Mononuclear cell (primary cell): ENCODE results near the gene HCST. TPM values are rescaled to one million over a fixed set of nuclear protein-coding genes. Genes with fewer than 3 reads are reported as not detected.
"Not testable (repeated sequence)": the region's sequence is repeated elsewhere in the genome, so short reads cannot be mapped to it uniquely, and the experiment has no call there.

Experiments used
- H3K27me3 ChIP-seq: 2 replicates; pipeline ENCODE4 v1.6.0; 2011; ENCODE audit warnings: low read length, control low read depth; ENCODE audit not compliant: insufficient read depth
- H3K4me1 ChIP-seq: 2 replicates; pipeline ENCODE4 v1.5.1; 2011; ENCODE audit warnings: mild to moderate bottlenecking, low read length, control low read depth; ENCODE audit not compliant: insufficient read depth
- H3K4me3 ChIP-seq: 2 replicates; pipeline ENCODE4 v1.5.1; 2011; ENCODE audit warnings: mild to moderate bottlenecking, low read length, moderate library complexity
- H3K9me3 ChIP-seq: 2 replicates; pipeline ENCODE4 v1.5.1; 2011; ENCODE audit warnings: low read depth, mild to moderate bottlenecking, control low read depth, low read length
- total RNA-seq: library from RNA; depleted of rRNA; stranded (reverse); fragments of >200 nt; gene quantifications from one replicate; pipeline ENCODE4 v1.2.3, GENCODE V29; 2012

HCST gene
- total RNA-seq, 1 donor, result 58.1 TPM

GRCh38 chr19:35891819-35892218 lies 10.5 kb upstream of the HCST start:
- not testable (repeated sequence) for H3K4me3 ChIP-seq, H3K27me3 ChIP-seq, H3K9me3 ChIP-seq, H3K4me1 ChIP-seq

GRCh38 chr19:35894342-35894741 lies 8.0 kb upstream of the HCST start:
- H3K4me1 ChIP-seq, result peaks cover 29% of the 10 kb centered on the region
- no peaks in the 10 kb centered on the region for H3K9me3 ChIP-seq
- no peak overlapping the region for H3K4me3 ChIP-seq
- no peaks in the 10 kb centered on the region for H3K27me3 ChIP-seq

- Histone ChIP-seq H3K4me1 (peaks cover 34% of the 10 kb centered on the region), H3K4me3 (no peak overlapping the region), H3K9me3 (no peaks in the 10 kb centered on the region), H3K27me3 (no peaks in the 10 kb centered on the region)
Observed at GRCh38 chr19:35895911-35896642, 6.3 kb upstream of the HCST start.

- Histone ChIP-seq H3K9me3 (no peaks in the 10 kb centered on the region), H3K4me3 (no peak overlapping the region), H3K4me1 (peaks cover 39% of the 10 kb centered on the region), H3K27me3 (no peaks in the 10 kb centered on the region)
Observed at GRCh38 chr19:35896643-35897040, 5.7 kb upstream of the HCST start.

- Histone ChIP-seq H3K9me3 (no peaks in the 10 kb centered on the region), H3K4me3 (peak overlapping the region; percentile 98), H3K27me3 (no peaks in the 10 kb centered on the region), H3K4me1 (peaks cover 52% of the 10 kb centered on the region)
Observed at GRCh38 chr19:35897706-35898451, 4.5 kb upstream of the HCST start.

DNA sequence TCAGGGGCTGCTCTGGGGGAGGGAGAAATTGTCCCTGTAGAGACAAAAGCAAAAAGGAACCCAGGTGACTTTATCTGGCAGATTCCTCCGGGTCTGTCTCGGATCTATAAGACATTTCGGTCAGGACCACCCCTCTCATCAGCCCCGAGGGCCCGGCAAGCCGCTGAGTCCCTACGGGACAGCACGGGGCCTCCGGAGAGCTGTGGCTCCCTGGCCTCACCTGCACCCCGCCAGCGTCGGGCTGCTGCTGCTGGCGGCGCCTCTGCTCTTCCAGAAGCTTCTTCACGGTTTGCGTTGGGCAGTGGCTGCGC lies 3.9 kb upstream of the HCST start:
- Histone ChIP-seq H3K4me1 (peaks cover 57% of the 10 kb centered on the region), H3K9me3 (no peaks in the 10 kb centered on the region), H3K4me3 (peak overlapping the region; percentile 98), H3K27me3 (no peaks in the 10 kb centered on the region)

DNA sequence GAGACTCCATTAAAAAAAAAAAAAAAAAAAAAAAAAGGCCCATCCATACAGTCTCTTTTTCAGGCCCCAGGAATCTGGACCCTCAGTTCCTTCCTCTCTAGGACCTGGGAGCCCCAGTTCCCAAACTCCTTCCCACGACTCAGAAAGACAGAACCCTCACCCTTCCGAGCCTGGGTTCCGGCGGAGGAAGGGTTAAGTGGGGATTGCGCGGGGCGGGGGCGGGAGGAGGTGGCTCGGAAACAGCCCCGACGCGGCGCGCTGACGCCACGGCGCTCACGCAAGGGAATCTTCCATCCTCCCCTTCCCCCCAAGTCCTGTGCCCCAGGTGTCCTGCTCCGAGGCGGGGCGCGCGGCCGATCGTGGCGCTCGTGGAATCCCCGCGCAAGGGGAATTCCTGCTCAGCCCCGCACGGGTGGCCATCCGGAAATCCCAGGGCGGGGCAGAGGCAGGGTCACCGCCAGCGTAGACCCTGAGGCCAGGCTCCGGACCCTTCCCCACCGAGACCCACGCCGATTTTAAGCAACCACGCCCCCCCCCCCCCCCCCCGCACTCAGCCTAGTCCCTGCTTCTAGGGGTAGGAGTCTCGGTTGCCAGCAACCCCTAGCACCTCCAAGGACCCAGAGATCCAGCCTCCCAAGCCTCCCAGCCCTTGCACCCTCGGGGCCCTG lies 2.6 kb upstream of the HCST start:
- H3K4me3 ChIP-seq, result peak overlapping the region; percentile 98

DNA sequence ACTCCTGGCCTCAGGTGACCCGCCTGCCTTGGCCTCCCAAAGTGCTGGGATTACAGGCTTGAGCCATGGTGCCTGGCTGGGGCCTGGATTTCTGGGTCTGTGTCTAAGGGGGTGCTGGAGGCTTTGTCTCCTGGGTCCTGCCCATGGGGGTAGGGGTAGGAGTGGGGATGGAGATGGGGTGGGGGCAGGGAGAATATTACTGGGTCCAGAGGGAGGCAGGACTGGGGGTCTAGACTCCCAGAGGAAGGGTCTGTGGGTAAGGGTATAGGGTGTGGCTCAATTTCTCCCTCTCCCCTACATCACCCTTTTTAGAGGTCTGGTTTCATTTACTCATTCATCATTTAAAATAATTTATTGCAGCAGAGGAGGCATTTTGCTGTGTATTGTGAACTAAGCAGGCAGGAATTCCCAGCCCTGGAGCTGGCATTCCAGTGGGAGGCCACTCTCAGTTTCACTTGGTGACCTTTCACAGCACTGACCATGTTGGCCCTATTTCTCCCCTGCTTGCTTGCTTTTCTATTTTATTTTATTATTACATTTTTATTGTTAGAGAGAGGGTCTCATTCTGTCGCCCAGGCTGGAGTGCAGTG lies 1.2 kb upstream of the HCST start:
- Histone ChIP-seq H3K4me3 (peak overlapping the region; percentile 98), H3K4me1 (peaks cover 81% of the 10 kb centered on the region), H3K27me3 (no peaks in the 10 kb centered on the region), H3K9me3 (no peaks in the 10 kb centered on the region)

More for the DNA sequence above, 2.6 kb upstream of the HCST start:
- H3K9me3 ChIP-seq, result no peaks in the 10 kb centered on the region
- no peaks in the 10 kb centered on the region for H3K27me3 ChIP-seq
- peaks cover 70% of the 10 kb centered on the region for H3K4me1 ChIP-seq

GRCh38 chr19:35902870-35903475 lies 644 bp downstream of the HCST start:
- Histone ChIP-seq H3K9me3 (no peaks in the 10 kb centered on the region), H3K4me3 (peak overlapping the region; percentile 98), H3K27me3 (no peaks in the 10 kb centered on the region), H3K4me1 (peaks cover 80% of the 10 kb centered on the region)

DNA sequence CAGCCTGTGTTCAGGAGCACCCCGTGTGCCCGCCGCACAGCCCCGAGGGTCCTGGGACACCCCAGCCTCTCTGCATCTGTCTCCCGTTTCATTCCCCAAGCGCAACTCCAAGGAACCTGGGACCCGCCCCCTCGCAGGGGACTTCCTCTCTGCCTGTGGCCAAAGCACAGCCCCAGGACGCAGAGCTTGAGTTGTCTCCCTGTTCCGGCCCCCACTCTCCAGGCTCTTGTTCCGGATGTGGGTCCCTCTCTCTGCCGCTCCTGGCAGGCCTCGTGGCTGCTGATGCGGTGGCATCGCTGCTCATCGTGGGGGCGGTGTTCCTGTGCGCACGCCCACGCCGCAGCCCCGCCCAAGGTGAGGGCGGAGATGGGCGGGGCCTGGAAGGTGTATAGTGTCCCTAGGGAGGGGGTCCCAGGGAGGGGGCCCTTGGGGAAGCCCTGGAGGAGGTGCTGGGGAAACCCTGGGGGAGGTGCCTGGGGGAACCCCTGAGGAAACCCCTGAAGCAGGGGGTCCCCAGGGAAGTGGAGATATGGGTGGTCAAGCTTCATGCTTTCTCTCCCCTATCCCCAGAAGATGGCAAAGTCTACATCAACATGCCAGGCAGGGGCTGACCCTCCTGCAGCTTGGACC lies 1.3 kb downstream of the HCST start:
- Histone ChIP-seq H3K4me3 (peak overlapping the region; percentile 98), H3K4me1 (peaks cover 79% of the 10 kb centered on the region), H3K9me3 (no peaks in the 10 kb centered on the region), H3K27me3 (no peaks in the 10 kb centered on the region)

DNA sequence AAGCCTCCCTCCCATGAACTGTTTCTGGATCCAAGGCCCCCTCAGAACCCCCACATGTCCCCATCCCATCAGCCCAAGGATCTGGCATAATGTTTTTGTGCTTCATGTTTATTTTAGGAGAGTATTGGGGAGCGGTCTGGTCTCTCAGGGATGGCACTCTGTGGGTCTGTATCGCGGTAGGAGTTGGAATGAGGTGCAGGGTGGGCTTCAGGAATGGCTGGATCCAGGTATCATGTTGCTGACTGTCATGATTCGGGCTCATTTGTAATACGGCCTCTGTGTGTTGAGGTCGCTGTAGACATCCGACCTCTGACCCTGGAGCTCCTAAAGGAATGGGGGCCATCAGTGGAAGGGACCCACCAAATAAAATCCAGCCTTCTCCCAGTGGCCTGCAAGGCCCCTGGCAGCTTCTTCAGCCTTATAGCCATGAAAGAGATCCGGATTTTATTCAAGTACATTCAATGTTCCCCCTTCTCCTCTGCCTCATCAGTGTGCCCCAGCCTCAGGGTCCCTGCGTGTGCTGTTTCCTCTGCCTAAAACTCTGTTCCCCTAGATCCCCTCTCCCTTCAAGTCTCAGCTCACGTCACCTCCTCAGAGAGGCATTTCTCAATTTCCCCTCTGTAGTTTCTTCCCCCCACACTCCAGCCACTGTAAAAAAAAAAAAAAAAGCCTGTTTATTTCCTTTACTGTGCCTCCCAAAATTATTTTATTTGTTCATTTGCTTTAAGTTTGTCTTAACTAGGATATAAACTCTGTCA lies 2.2 kb downstream of the HCST start:
- Histone ChIP-seq H3K4me3 (peak overlapping the region; percentile 19), H3K4me1 (peaks cover 84% of the 10 kb centered on the region)

DNA sequence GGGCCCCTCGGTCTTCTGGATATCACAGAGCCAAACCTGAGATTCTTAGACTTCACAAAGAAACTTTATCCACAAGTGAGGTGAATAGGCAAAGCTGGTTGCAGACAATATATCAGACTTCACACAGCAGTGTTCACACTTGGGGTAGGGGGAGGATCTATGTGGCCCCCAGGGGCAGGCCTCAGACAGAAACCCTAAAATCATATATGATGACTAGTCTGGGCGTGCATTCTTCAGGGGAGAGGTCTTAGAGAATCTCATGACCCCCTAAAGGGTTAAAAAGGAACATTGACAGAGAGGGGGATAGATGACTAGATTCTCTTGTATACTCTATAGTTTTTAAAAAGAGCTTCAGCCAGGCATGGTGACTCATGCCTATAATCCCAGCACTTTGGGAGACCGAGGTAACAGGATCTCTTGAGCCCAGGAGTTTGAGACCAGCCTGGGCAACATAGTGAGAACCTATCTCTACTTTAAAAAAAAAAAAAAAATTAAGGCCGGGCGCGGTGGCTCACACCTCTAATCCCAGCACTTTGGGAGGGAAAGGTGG lies 2.9 kb downstream of the HCST start:
- H3K9me3 ChIP-seq, result no peaks in the 10 kb centered on the region
- H3K27me3 ChIP-seq, result no peaks in the 10 kb centered on the region
- H3K4me3 ChIP-seq, result peak overlapping the region; percentile 19
- H3K4me1 ChIP-seq, result peaks cover 92% of the 10 kb centered on the region

More for the DNA sequence above, 2.2 kb downstream of the HCST start:
- no peaks in the 10 kb centered on the region for H3K27me3 ChIP-seq
- H3K9me3 ChIP-seq, result no peaks in the 10 kb centered on the region

DNA sequence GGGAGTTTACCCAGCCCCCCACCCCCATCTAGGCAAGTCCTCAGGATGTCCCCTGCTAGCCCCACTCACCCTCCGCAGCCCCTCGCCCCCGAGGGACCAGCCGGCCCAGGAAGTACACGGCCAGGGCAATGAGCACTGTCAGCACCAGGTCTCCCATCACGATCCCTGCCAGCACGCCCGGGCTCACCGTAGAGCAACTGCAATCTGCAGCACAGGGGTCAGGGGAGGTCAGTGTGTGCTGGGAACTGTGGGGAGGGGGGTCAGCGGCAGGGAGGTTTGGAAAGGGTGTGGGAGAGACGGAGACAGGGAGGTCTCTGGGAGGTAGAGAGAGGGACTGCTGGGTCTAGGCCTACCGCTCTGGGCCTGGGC lies 5.0 kb downstream of the HCST start:
- H3K4me1 ChIP-seq, result peaks cover 95% of the 10 kb centered on the region
- no peaks in the 10 kb centered on the region for H3K27me3 ChIP-seq
- no peaks in the 10 kb centered on the region for H3K9me3 ChIP-seq
- H3K4me3 ChIP-seq, result peak overlapping the region; percentile 78

DNA sequence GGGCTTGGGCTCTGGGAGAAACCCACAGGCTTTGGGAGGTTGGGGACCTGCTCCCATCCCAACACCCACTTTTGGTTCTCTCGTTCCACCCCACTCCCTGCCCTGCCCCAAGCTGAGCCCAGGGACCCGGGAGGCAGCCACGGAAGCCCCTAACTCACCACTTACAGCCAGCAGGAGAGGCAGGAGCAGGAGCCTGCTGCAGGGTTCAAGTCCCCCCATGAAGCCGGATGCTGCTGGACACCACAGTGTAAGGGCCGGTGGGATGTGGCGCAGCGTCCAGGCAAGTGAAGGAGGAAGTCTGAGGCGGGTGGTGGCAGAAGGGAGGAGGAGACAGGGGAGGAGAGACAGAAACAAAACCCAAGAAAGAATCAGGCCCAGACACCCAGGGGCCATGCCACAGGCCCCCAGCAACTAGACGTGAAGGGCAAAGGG lies 5.7 kb downstream of the HCST start, which contains the start of gene TYROBP:
Gene TYROBP (minus strand): TSS at position 286 of the 432 bp plus-strand sequence. CDS start 67 bp downstream, at position 219.
- Histone ChIP-seq H3K4me3 (peak within 1 kb of the TSS; percentile 78), H3K4me1 (peaks cover 95% of the 10 kb centered on the region), H3K27me3 (no peaks in the 10 kb centered on the region), H3K9me3 (no peaks in the 10 kb centered on the region)
